NB4 (cell line): ENCODE data around the gene CREBL2.
"Not testable (repeated sequence)": the region's sequence is repeated elsewhere in the genome, so short reads cannot be mapped to it uniquely, and the experiment has no call there.

ENCODE experiments used
- DNase-seq: peaks from one replicate; pipeline ENCODE4 v3.0.0; 2010; ENCODE audit warnings: low read depth
- H3K4me3 ChIP-seq: one replicate; pipeline ENCODE4 v1.5.1; 2011; ENCODE audit warnings: mild to moderate bottlenecking, low read depth, low read length, moderate library complexity
- CTCF ChIP-seq: IDR thresholded peaks from one replicate; pipeline ENCODE4 v1.5.1; 2012; ENCODE audit warnings: low read depth, low read length
- MAX ChIP-seq: IDR thresholded peaks from 2 replicates; pipeline ENCODE4 v1.6.1; 2011; ENCODE audit warnings: low read depth, low read length
- MYC ChIP-seq: IDR thresholded peaks from 2 replicates; pipeline ENCODE4 v1.6.1; 2011; ENCODE audit warnings: low read depth, low read length
- POLR2A ChIP-seq: IDR thresholded peaks from 2 replicates; pipeline ENCODE4 v1.6.1; 2011; ENCODE audit warnings: mild to moderate bottlenecking; ENCODE audit not compliant: insufficient read length; ENCODE audit errors: extremely low read depth

CREBL2 gene

GRCh38 chr12:12609692-12610091 lies 2.0 kb upstream of the CREBL2 start:
- no peak for DNase-seq
- TF ChIP-seq CTCF, result no peak
- H3K4me3 ChIP-seq, result no peak overlapping the region

- DNase-seq, result no peak
- H3K4me3 ChIP-seq, result peak overlapping the region; percentile 88
- TF ChIP-seq MYC, result no peak
Observed at GRCh38 chr12:12610711-12611110, 965 bp upstream of the CREBL2 start.

GRCh38 chr12:12612358-12612757 lies 682 bp downstream of the CREBL2 start:
- peak overlapping the region; percentile 88 for H3K4me3 ChIP-seq
- TF ChIP-seq CTCF (no peak), POLR2A (peak; percentile 21), MYC (no peak), MAX (peak; percentile 24; the same call in 1 of the 2 replicates)
- peak; percentile 84 for DNase-seq

GRCh38 chr12:12613344-12613743 lies 1.7 kb downstream of the CREBL2 start:
- TF ChIP-seq MYC, result no peak
- no peak for TF ChIP-seq MAX
- no peak for TF ChIP-seq POLR2A
- TF ChIP-seq CTCF, result no peak
- H3K4me3 ChIP-seq, result peak overlapping the region; percentile 48
- DNase-seq, result peak; percentile 48

- DNase-seq, result no peak
- TF ChIP-seq POLR2A, result no peak
- TF ChIP-seq CTCF, result no peak
- H3K4me3 ChIP-seq, result no peak overlapping the region
Observed at GRCh38 chr12:12614342-12614741, 2.7 kb downstream of the CREBL2 start.

- H3K4me3 ChIP-seq, result no peak overlapping the region
- DNase-seq, result no peak
- TF ChIP-seq MYC (no peak), MAX (no peak), CTCF (no peak), POLR2A (no peak)
Observed at GRCh38 chr12:12616512-12617310, 5.0 kb downstream of the CREBL2 start.

- not testable (repeated sequence) for H3K4me3 ChIP-seq
Observed at GRCh38 chr12:12618064-12618463, 6.4 kb downstream of the CREBL2 start.

More at GRCh38 chr12:12618064-12618463, 6.4 kb downstream of the CREBL2 start:
- DNase-seq, result not testable (repeated sequence)
